ENCODE measurements around the gene STPG3. TPM values are rescaled to one million over a fixed set of nuclear protein-coding genes. Genes with fewer than 3 reads are reported as not detected.
A peak's percentile ranks its signal among the peaks of the same experiment; 100 is the strongest.

STPG3 gene
- total and polyA plus RNA-seq, 2 of the 13 experiments (the other 11 are each of a cell fraction or from before 2014, with no cell fraction given) = not detected

DNA sequence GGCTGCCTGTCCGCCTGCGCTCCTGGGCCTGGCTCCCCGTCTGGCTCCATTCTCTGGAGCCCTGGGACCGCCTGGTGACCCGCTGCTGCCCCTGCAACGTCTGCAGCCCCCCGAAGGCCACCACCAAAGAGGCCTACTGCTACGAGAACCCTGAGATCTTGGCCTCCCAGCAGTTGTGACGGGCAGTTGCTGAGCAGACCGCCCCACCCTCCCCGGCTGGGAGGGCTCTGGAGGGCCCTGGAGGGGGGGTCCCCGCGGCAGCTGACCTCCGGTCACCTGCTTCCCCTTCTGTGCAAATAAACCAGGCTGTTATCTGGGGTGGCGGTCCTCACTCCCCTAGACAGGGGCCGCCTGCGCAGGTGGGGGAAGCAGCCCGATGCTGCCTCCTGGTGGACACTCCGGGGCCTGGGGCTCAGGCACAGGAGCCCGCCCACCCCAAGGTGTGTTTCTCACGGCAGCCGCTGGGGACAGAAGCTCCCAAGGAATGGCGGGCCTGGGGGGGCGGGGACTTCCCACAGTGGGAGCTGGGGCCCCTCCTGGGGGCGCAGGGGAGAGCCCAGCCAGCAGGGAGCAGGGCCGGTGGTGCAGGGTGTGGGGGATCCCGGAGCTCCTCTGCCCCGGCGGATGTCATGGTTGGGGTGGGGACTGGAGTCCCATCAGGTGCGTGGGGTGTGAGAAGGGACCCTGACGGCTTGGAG, 14.7 kb upstream of the STPG3 start (continued):
- TF ChIP-seq, protein P1, sequence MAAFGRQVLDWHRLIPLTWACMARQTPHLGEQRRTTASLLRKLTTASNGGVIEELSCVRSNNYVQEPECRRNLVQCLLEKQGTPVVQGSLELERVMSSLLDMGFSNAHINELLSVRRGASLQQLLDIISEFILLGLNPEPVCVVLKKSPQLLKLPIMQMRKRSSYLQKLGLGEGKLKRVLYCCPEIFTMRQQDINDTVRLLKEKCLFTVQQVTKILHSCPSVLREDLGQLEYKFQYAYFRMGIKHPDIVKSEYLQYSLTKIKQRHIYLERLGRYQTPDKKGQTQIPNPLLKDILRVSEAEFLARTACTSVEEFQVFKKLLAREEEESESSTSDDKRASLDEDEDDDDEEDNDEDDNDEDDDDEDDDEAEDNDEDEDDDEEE (CRISPR knock-in tag; IDR thresholded peaks at IDR 0.05) = 0 out of 2 replicates have a peak, but pooled peaks have one; percentile 4
- TF ChIP-seq ZFP1 (CRISPR knock-in tag; IDR thresholded peaks at IDR 0.05) (no peak), PAWR (CRISPR knock-in tag; IDR thresholded peaks at IDR 0.05; ENCODE audit: borderline replicate concordance) (0 out of 2 replicates have a peak, but pooled peaks have one; percentile 30), HDAC1 (CRISPR knock-in tag; IDR thresholded peaks at IDR 0.05) (peak; percentile 79), RBFOX2 (IDR thresholded peaks at IDR 0.05; ENCODE audit: low read depth, low read length) (peak; percentile 64; the same call in 1 of the 2 replicates), GATAD2A (CRISPR knock-in tag; IDR thresholded peaks at IDR 0.05) (peak; percentile 79), RFX3 (CRISPR knock-in tag; IDR thresholded peaks at IDR 0.05) (no peak), MTF2 (CRISPR knock-in tag; IDR thresholded peaks at IDR 0.05; ENCODE audit: borderline replicate concordance) (0 out of 2 replicates have a peak, but pooled peaks have one; percentile 57), KDM2A (CRISPR knock-in tag; IDR thresholded peaks at IDR 0.05; ENCODE audit: borderline replicate concordance, low read depth) (peak; percentile 92), ZNF883 (CRISPR knock-in tag; IDR thresholded peaks at IDR 0.05; ENCODE audit: not compliant biosample characterization) (peak; percentile 62), SMAD1 (CRISPR knock-in tag; IDR thresholded peaks at IDR 0.05; ENCODE audit: borderline replicate concordance, low read depth) (no peak; the same call in 1 of the 2 replicates), CBX5 (CRISPR knock-in tag; IDR thresholded peaks at IDR 0.05; ENCODE audit: borderline replicate concordance) (peak; percentile 29; the same call in 1 of the 2 replicates), ZNF501 (CRISPR knock-in tag; IDR thresholded peaks at IDR 0.05) (peak; percentile 92), SRSF4 (IDR thresholded peaks at IDR 0.05; ENCODE audit: low read depth, low read length, poor library complexity, severe bottlenecking) (no peak), NCOA5 (CRISPR knock-in tag; IDR thresholded peaks at IDR 0.05) (no peak), SOX13 (IDR thresholded peaks at IDR 0.05) (peak; percentile 24; the same call in 1 of the 2 replicates), SOX13 (CRISPR knock-in tag; conservative IDR thresholded peaks at IDR 0.05 in 1 of 2, IDR thresholded peaks at IDR 0.05 in 1 of 2) (peak in 1 of 2 experiments; percentile 49; a peak in 2 of 4 replicates), GFI1 (CRISPR knock-in tag; IDR thresholded peaks at IDR 0.05; ENCODE audit: borderline replicate concordance) (no peak; the same call in 1 of the 2 replicates), PAF1 (CRISPR knock-in tag; IDR thresholded peaks at IDR 0.05) (no peak), SP4 (CRISPR knock-in tag; IDR thresholded peaks at IDR 0.05) (peak; percentile 65)
- TF ChIP-seq, protein P2, sequence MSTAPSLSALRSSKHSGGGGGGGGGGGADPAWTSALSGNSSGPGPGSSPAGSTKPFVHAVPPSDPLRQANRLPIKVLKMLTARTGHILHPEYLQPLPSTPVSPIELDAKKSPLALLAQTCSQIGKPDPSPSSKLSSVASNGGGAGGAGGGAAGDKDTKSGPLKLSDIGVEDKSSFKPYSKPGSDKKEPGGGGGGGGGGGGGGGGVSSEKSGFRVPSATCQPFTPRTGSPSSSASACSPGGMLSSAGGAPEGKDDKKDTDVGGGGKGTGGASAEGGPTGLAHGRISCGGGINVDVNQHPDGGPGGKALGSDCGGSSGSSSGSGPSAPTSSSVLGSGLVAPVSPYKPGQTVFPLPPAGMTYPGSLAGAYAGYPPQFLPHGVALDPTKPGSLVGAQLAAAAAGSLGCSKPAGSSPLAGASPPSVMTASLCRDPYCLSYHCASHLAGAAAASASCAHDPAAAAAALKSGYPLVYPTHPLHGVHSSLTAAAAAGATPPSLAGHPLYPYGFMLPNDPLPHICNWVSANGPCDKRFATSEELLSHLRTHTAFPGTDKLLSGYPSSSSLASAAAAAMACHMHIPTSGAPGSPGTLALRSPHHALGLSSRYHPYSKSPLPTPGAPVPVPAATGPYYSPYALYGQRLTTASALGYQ (CRISPR knock-in tag; IDR thresholded peaks at IDR 0.05) = peak; percentile 88; the same call in 1 of the 2 replicates
- TF ChIP-seq, protein P3, sequence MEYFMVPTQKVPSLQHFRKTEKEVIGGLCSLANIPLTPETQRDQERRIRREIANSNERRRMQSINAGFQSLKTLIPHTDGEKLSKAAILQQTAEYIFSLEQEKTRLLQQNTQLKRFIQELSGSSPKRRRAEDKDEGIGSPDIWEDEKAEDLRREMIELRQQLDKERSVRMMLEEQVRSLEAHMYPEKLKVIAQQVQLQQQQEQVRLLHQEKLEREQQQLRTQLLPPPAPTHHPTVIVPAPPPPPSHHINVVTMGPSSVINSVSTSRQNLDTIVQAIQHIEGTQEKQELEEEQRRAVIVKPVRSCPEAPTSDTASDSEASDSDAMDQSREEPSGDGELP (IDR thresholded peaks at IDR 0.05; ENCODE audit: borderline replicate concordance, low read depth) = peak; percentile 97
- TF ChIP-seq, protein P4, sequence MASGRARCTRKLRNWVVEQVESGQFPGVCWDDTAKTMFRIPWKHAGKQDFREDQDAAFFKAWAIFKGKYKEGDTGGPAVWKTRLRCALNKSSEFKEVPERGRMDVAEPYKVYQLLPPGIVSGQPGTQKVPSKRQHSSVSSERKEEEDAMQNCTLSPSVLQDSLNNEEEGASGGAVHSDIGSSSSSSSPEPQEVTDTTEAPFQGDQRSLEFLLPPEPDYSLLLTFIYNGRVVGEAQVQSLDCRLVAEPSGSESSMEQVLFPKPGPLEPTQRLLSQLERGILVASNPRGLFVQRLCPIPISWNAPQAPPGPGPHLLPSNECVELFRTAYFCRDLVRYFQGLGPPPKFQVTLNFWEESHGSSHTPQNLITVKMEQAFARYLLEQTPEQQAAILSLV (CRISPR knock-in tag; IDR thresholded peaks at IDR 0.05; ENCODE audit: borderline replicate concordance) = peak; percentile 21; the same call in 1 of the 2 replicates
- TF ChIP-seq, protein P5, sequence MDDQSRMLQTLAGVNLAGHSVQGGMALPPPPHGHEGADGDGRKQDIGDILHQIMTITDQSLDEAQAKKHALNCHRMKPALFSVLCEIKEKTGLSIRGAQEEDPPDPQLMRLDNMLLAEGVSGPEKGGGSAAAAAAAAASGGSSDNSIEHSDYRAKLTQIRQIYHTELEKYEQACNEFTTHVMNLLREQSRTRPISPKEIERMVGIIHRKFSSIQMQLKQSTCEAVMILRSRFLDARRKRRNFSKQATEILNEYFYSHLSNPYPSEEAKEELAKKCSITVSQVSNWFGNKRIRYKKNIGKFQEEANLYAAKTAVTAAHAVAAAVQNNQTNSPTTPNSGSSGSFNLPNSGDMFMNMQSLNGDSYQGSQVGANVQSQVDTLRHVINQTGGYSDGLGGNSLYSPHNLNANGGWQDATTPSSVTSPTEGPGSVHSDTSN (CRISPR knock-in tag; IDR thresholded peaks at IDR 0.05; ENCODE audit: borderline replicate concordance) = no peak

Measured in HepG2 (cell line).